ENCODE results near the gene APBA3.

GRCh38 chr19:3707868-3708206 lies 53.7 kb downstream of the APBA3 start:
- no peak for TF ChIP-seq ZFP30 (CRISPR knock-in tag; IDR thresholded peaks at IDR 0.05)
- no peak for TF ChIP-seq ZFP3 (CRISPR knock-in tag; IDR thresholded peaks at IDR 0.05)
- TF ChIP-seq PATZ1 (CRISPR knock-in tag; IDR thresholded peaks at IDR 0.05; ENCODE audit: borderline replicate concordance), result no peak

All from SK-N-SH treated with all-trans-retinoic acid at 6 μM for 48 hours (cell line).